Muscle layer of duodenum (tissue), 2 donors: ENCODE results near the gene TXNRD1.
"Not testable (repeated sequence)": the region's sequence is repeated elsewhere in the genome, so short reads cannot be mapped to it uniquely, and the experiment has no call there.

Experiments used
- H3K27ac ChIP-seq: one replicate; pipeline ENCODE4 v1.7.0; 2013; ENCODE audit warnings: mild to moderate bottlenecking, low read length
- H3K27me3 ChIP-seq: one replicate; pipeline ENCODE4 v1.7.0; 2013; ENCODE audit warnings: low read depth, mild to moderate bottlenecking, control low read depth, low read length
- H3K36me3 ChIP-seq, 2 donors: one replicate each; pipeline ENCODE4 v1.7.0; 2013; ENCODE audit warnings: low read length in 2 of 2, control low read depth in 1 of 2, mild to moderate bottlenecking in 1 of 2; ENCODE audit not compliant: insufficient read depth in 2 of 2, control insufficient read depth in 1 of 2
- H3K4me1 ChIP-seq, 2 donors: one replicate each; pipeline ENCODE4 v1.7.0; 2013; ENCODE audit warnings: low read length in 2 of 2, mild to moderate bottlenecking in 2 of 2, control low read depth in 1 of 2, moderate library complexity in 1 of 2; ENCODE audit not compliant: insufficient read depth in 2 of 2, control insufficient read depth in 1 of 2
- H3K4me3 ChIP-seq, 2 donors: one replicate each; pipeline ENCODE4 v1.7.0; 2013; ENCODE audit warnings: low read length in 2 of 2, low read depth in 1 of 2, mild to moderate bottlenecking in 1 of 2
- H3K9me3 ChIP-seq, 2 donors: one replicate each; pipeline ENCODE4 v1.7.0; 2013; ENCODE audit warnings: low read length in 2 of 2, control low read depth in 1 of 2, mild to moderate bottlenecking in 1 of 2; ENCODE audit not compliant: control insufficient read depth in 1 of 2
- donor health status: healthy.

Gene TXNRD1

GRCh38 chr12:104243971-104244370 is 28.4 kb downstream of the TXNRD1 start:
- H3K27ac ChIP-seq: no peak overlapping the region
- H3K27me3 ChIP-seq: no peaks in the 10 kb centered on the region
- H3K36me3 ChIP-seq: no peaks in the 10 kb centered on the region
- no peak overlapping the region for H3K4me3 ChIP-seq
- no peaks in the 10 kb centered on the region for H3K9me3 ChIP-seq
- no peaks in the 10 kb centered on the region for H3K4me1 ChIP-seq

- Histone ChIP-seq H3K4me3 (no peak overlapping the region), H3K27ac (no peak overlapping the region), H3K4me1 (no peaks in the 10 kb centered on the region), H3K27me3 (no peaks in the 10 kb centered on the region), H3K36me3 (no peaks in the 10 kb centered on the region), H3K9me3 (no peaks in the 10 kb centered on the region)
These were observed 32.1 kb downstream of the TXNRD1 start for GRCh38 chr12:104247698-104248097.

GRCh38 chr12:104248444-104248843 is 32.9 kb downstream of the TXNRD1 start:
- H3K9me3 ChIP-seq: no peaks in the 10 kb centered on the region
- no peaks in the 10 kb centered on the region for H3K27me3 ChIP-seq
- H3K4me3 ChIP-seq: no peak overlapping the region
- no peak overlapping the region for H3K27ac ChIP-seq
- H3K36me3 ChIP-seq: no peaks in the 10 kb centered on the region
- no peaks in the 10 kb centered on the region for H3K4me1 ChIP-seq

GRCh38 chr12:104249017-104249416 is 33.4 kb downstream of the TXNRD1 start:
- Histone ChIP-seq H3K27me3 (no peaks in the 10 kb centered on the region), H3K9me3 (no peaks in the 10 kb centered on the region), H3K4me3 (no peak overlapping the region), H3K36me3 (no peaks in the 10 kb centered on the region), H3K27ac (no peak overlapping the region), H3K4me1 (no peaks in the 10 kb centered on the region)

- Histone ChIP-seq H3K9me3 (no peaks in the 10 kb centered on the region), H3K4me1 (no peaks in the 10 kb centered on the region), H3K4me3 (no peak overlapping the region), H3K27me3 (no peaks in the 10 kb centered on the region), H3K27ac (no peak overlapping the region), H3K36me3 (no peaks in the 10 kb centered on the region)
These were observed 34.3 kb downstream of the TXNRD1 start for GRCh38 chr12:104249898-104250297.

- Histone ChIP-seq H3K4me3 (no peak overlapping the region), H3K27ac (no peak overlapping the region), H3K36me3 (no peaks in the 10 kb centered on the region), H3K4me1 (no peaks in the 10 kb centered on the region), H3K9me3 (no peaks in the 10 kb centered on the region), H3K27me3 (no peaks in the 10 kb centered on the region)
These were observed 35.0 kb downstream of the TXNRD1 start for GRCh38 chr12:104250366-104251125.

GRCh38 chr12:104257913-104258472 is 42.4 kb downstream of the TXNRD1 start:
- H3K36me3 ChIP-seq: no peaks in the 10 kb centered on the region

GRCh38 chr12:104258476-104259067 is 43.0 kb downstream of the TXNRD1 start:
- Histone ChIP-seq H3K36me3 (no peaks in the 10 kb centered on the region), H3K27me3 (no peaks in the 10 kb centered on the region), H3K9me3 (no peaks in the 10 kb centered on the region), H3K4me3 (no peak overlapping the region), H3K4me1 (no peaks in the 10 kb centered on the region), H3K27ac (no peak overlapping the region)

More at GRCh38 chr12:104257913-104258472, 42.4 kb downstream of the TXNRD1 start:
- Histone ChIP-seq H3K4me1 (no peaks in the 10 kb centered on the region), H3K4me3 (no peak overlapping the region), H3K9me3 (no peaks in the 10 kb centered on the region), H3K27ac (no peak overlapping the region), H3K27me3 (no peaks in the 10 kb centered on the region)

- H3K27ac ChIP-seq: no peak overlapping the region
- H3K27me3 ChIP-seq: no peaks in the 10 kb centered on the region
- H3K36me3 ChIP-seq: no peaks in the 10 kb centered on the region
- no peaks in the 10 kb centered on the region for H3K4me1 ChIP-seq
- H3K4me3 ChIP-seq: no peak overlapping the region
- no peaks in the 10 kb centered on the region for H3K9me3 ChIP-seq
These were observed 47.4 kb downstream of the TXNRD1 start for GRCh38 chr12:104263026-104263425.

- Histone ChIP-seq H3K27ac (no peak overlapping the region), H3K4me3 (no peak overlapping the region), H3K4me1 (no peaks in the 10 kb centered on the region), H3K27me3 (no peaks in the 10 kb centered on the region), H3K36me3 (no peaks in the 10 kb centered on the region), H3K9me3 (no peaks in the 10 kb centered on the region)
These were observed 48.2 kb downstream of the TXNRD1 start for GRCh38 chr12:104263580-104264358.

- not testable (repeated sequence) for H3K36me3 ChIP-seq, H3K4me3 ChIP-seq, H3K4me1 ChIP-seq, H3K9me3 ChIP-seq, H3K27me3 ChIP-seq, H3K27ac ChIP-seq
These were observed 49.9 kb downstream of the TXNRD1 start for GRCh38 chr12:104265436-104265835.
